Stimulated activated CD8-positive, alpha-beta memory T cell treated with anti-CD3 and anti-CD28 coated beads, Interleukin-2, amount 100 ng/mL, for 1 hour (primary cell): ENCODE measurements around the gene GNG7.
"Not testable (repeated sequence)": the region's sequence is repeated elsewhere in the genome, so short reads cannot be mapped to it uniquely, and the experiment has no call there.

Source experiments
- DNase-seq, 2 donors: peaks; one replicate each; pipeline ENCODE4 v3.0.0-alpha.2; 2020; ENCODE audit warnings: low read depth in 2 of 2

Gene GNG7

GRCh38 chr19:2484178-2484937 is 218.1 kb downstream of the GNG7 start:
- DNase-seq = no peak

- no peak for DNase-seq
Observed at GRCh38 chr19:2483484-2484151, 218.9 kb downstream of the GNG7 start.

GRCh38 chr19:2483084-2483483 is 219.4 kb downstream of the GNG7 start:
- DNase-seq = no peak

GRCh38 chr19:2482354-2483038 is 220.0 kb downstream of the GNG7 start:
- no peak for DNase-seq

- no peak for DNase-seq
Observed at GRCh38 chr19:2481466-2481865, 221.0 kb downstream of the GNG7 start.

- no peak for DNase-seq
Observed at GRCh38 chr19:2479556-2480194, 222.8 kb downstream of the GNG7 start.

- peak in 1 of 2 donors; percentile 40 for DNase-seq
Observed at GRCh38 chr19:2478756-2479555, 223.5 kb downstream of the GNG7 start.

- DNase-seq = peak in 1 of 2 donors; percentile 30
Observed at GRCh38 chr19:2478278-2478755, 224.2 kb downstream of the GNG7 start.

GRCh38 chr19:2477732-2478191 is 224.7 kb downstream of the GNG7 start:
- no peak for DNase-seq

GRCh38 chr19:2477141-2477710 is 225.3 kb downstream of the GNG7 start:
- DNase-seq = no peak

GRCh38 chr19:2476451-2477140 is 225.9 kb downstream of the GNG7 start:
- peak in 1 of 2 donors; percentile 36 for DNase-seq

- peak; percentile 95 to 97 for DNase-seq
Observed at GRCh38 chr19:2475702-2476450, 226.6 kb downstream of the GNG7 start, which contains the start of gene GADD45B. GADD45B (plus strand) TSS chr19:2476127; CDS start chr19:2476359, 232 bp downstream.

- DNase-seq = peak in 1 of 2 donors; percentile 30
Observed at GRCh38 chr19:2475018-2475701, 227.3 kb downstream of the GNG7 start.

GRCh38 chr19:2474232-2475017 is 228.1 kb downstream of the GNG7 start:
- peak; percentile 77 to 82 for DNase-seq

- not testable (repeated sequence) for DNase-seq
Observed at GRCh38 chr19:2469915-2470200, 232.6 kb downstream of the GNG7 start.

- DNase-seq = no peak
Observed at GRCh38 chr19:2469102-2469914, 233.2 kb downstream of the GNG7 start.

GRCh38 chr19:2468596-2468995 is 233.9 kb downstream of the GNG7 start:
- DNase-seq = no peak
